Measurements from ENCODE around the gene UPF3A. TPM values are rescaled to one million over a fixed set of nuclear protein-coding genes. Genes with fewer than 3 reads are reported as not detected.

UPF3A gene
- total RNA-seq, 4 donors from 2014 or later, result 28.9 to 85.8 (median 33.4) TPM

GRCh38 chr13:114264886-114265611 is 16.4 kb upstream of the UPF3A start:
- no peak for DNase-seq
- H3K36me3 ChIP-seq, result peaks cover 0 to 95% (median 0%) of the 10 kb centered on the region in 3 donors
- H3K9me3 ChIP-seq, result no peaks in the 10 kb centered on the region
- no peaks in the 10 kb centered on the region for H3K4me1 ChIP-seq
- no peak overlapping the region for H3K27ac ChIP-seq
- H3K27me3 ChIP-seq, result no peaks in the 10 kb centered on the region
- TF ChIP-seq POLR2A (IDR thresholded peaks at IDR 0.05) (no peak), CTCF (IDR thresholded peaks at IDR 0.05) (no peak)
- H3K4me3 ChIP-seq, result no peak overlapping the region

GRCh38 chr13:114266241-114266640 is 15.2 kb upstream of the UPF3A start:
- Histone ChIP-seq H3K27me3 (no peaks in the 10 kb centered on the region), H3K36me3 (peaks cover 0 to 83% (median 0%) of the 10 kb centered on the region in 3 donors), H3K9me3 (no peaks in the 10 kb centered on the region), H3K27ac (no peak overlapping the region), H3K4me1 (no peaks in the 10 kb centered on the region), H3K4me3 (no peak overlapping the region)
- DNase-seq, result no peak
- TF ChIP-seq CTCF (IDR thresholded peaks at IDR 0.05) (no peak), POLR2A (IDR thresholded peaks at IDR 0.05) (no peak)

- peaks cover 0 to 76% (median 0%) of the 10 kb centered on the region in 3 donors for H3K36me3 ChIP-seq
- no peak overlapping the region for H3K4me3 ChIP-seq
- H3K9me3 ChIP-seq, result no peaks in the 10 kb centered on the region
- H3K4me1 ChIP-seq, result no peaks in the 10 kb centered on the region
- DNase-seq, result no peak
- TF ChIP-seq POLR2A (IDR thresholded peaks at IDR 0.05) (no peak), CTCF (IDR thresholded peaks at IDR 0.05) (no peak)
- no peaks in the 10 kb centered on the region for H3K27me3 ChIP-seq
- H3K27ac ChIP-seq, result no peak overlapping the region
These were observed 12.8 kb upstream of the UPF3A start for GRCh38 chr13:114268344-114269280.

- H3K27ac ChIP-seq, result no peak overlapping the region
- H3K4me3 ChIP-seq, result no peak overlapping the region
- no peaks in the 10 kb centered on the region for H3K27me3 ChIP-seq
- no peak for DNase-seq
- no peak for TF ChIP-seq CTCF (IDR thresholded peaks at IDR 0.05)
- no peak for TF ChIP-seq POLR2A (IDR thresholded peaks at IDR 0.05)
- peaks cover 0 to 76% (median 0%) of the 10 kb centered on the region in 3 donors for H3K36me3 ChIP-seq
- no peaks in the 10 kb centered on the region for H3K4me1 ChIP-seq
- no peaks in the 10 kb centered on the region for H3K9me3 ChIP-seq
These were observed 12.1 kb upstream of the UPF3A start for GRCh38 chr13:114269281-114269770.

- Histone ChIP-seq H3K27ac (no peak overlapping the region), H3K9me3 (no peaks in the 10 kb centered on the region), H3K4me3 (no peak overlapping the region), H3K36me3 (peaks cover 0 to 52% (median 0%) of the 10 kb centered on the region in 3 donors), H3K4me1 (no peaks in the 10 kb centered on the region), H3K27me3 (no peaks in the 10 kb centered on the region)
- TF ChIP-seq CTCF (IDR thresholded peaks at IDR 0.05) (no peak), POLR2A (IDR thresholded peaks at IDR 0.05) (no peak)
- DNase-seq, result no peak
These were observed 8.4 kb upstream of the UPF3A start for GRCh38 chr13:114272977-114273376.
